ENCODE data around the gene TPH2.

TPH2 gene

GRCh38 chr12:71948390-71948789, 9.7 kb downstream of the TPH2 start:
- TF ChIP-seq, protein P1, sequence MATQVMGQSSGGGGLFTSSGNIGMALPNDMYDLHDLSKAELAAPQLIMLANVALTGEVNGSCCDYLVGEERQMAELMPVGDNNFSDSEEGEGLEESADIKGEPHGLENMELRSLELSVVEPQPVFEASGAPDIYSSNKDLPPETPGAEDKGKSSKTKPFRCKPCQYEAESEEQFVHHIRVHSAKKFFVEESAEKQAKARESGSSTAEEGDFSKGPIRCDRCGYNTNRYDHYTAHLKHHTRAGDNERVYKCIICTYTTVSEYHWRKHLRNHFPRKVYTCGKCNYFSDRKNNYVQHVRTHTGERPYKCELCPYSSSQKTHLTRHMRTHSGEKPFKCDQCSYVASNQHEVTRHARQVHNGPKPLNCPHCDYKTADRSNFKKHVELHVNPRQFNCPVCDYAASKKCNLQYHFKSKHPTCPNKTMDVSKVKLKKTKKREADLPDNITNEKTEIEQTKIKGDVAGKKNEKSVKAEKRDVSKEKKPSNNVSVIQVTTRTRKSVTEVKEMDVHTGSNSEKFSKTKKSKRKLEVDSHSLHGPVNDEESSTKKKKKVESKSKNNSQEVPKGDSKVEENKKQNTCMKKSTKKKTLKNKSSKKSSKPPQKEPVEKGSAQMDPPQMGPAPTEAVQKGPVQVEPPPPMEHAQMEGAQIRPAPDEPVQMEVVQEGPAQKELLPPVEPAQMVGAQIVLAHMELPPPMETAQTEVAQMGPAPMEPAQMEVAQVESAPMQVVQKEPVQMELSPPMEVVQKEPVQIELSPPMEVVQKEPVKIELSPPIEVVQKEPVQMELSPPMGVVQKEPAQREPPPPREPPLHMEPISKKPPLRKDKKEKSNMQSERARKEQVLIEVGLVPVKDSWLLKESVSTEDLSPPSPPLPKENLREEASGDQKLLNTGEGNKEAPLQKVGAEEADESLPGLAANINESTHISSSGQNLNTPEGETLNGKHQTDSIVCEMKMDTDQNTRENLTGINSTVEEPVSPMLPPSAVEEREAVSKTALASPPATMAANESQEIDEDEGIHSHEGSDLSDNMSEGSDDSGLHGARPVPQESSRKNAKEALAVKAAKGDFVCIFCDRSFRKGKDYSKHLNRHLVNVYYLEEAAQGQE (IDR thresholded peaks at IDR 0.05; ENCODE audit: insufficient read depth in 1 of 2, low read depth in 2 of 2, low read length in 2 of 2) = no peak
- TF ChIP-seq POLR2AphosphoS5 (IDR thresholded peaks at IDR 0.05; ENCODE audit: low read depth, low read length) (no peak), FOXP2 (optimal IDR thresholded peaks at IDR 0.05; ENCODE audit: borderline replicate concordance, extremely low read depth, extremely low read length, insufficient read depth) (no peak), SIN3A (IDR thresholded peaks at IDR 0.05; ENCODE audit: borderline replicate concordance, insufficient read depth, low read length) (no peak), TAF1 (IDR thresholded peaks at IDR 0.05; ENCODE audit: borderline replicate concordance, insufficient read depth, low read length) (no peak)

DNA sequence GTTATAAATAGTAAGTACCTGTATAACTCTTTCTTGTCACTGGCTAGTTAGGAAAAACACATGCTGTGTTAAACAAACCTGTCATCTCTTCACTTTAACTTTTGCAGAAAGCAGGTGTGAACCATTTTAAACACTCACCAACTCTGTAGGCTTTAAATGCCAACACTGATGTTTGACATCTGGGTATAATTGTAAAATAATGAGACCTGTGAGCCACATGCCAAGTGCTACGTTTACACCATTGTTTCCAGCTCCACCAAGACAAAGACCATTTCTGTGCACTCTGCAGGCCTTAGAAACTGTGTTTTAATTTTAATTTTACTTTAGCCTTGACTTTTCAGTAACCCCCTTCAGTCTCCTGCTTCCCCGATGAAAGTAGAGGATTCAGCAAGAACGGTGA, 11.0 kb downstream of the TPH2 start:
- TF ChIP-seq SIN3A (IDR thresholded peaks at IDR 0.05; ENCODE audit: borderline replicate concordance, insufficient read depth, low read length) (no peak), FOXP2 (optimal IDR thresholded peaks at IDR 0.05; ENCODE audit: borderline replicate concordance, extremely low read depth, extremely low read length, insufficient read depth) (no peak), TAF1 (IDR thresholded peaks at IDR 0.05; ENCODE audit: borderline replicate concordance, insufficient read depth, low read length) (no peak), POLR2AphosphoS5 (IDR thresholded peaks at IDR 0.05; ENCODE audit: low read depth, low read length) (no peak)
- TF ChIP-seq, protein P1 (IDR thresholded peaks at IDR 0.05; ENCODE audit: insufficient read depth in 1 of 2, low read depth in 2 of 2, low read length in 2 of 2) = no peak

DNA sequence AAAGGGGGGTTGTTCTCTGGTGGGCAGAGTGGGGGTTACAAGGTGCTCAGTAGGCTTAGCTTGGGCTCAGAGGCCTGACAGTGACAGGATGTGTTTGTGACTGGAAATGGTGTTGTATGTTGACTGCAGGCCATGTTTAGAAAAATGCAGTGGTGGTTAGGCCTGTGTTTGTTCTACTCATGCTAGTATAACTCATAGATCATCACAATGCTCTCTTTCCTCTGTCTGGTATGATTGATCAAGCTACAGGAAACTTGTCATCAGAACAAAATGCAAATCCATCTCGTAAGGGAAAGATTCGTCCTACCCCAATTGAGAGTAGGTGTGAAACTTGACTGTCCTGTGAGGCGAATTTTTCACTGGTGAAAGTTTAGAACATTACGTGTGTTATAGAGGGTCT, 11.8 kb downstream of the TPH2 start:
- no peak for TF ChIP-seq POLR2AphosphoS5 (IDR thresholded peaks at IDR 0.05; ENCODE audit: low read depth, low read length)
- no peak for TF ChIP-seq SIN3A (IDR thresholded peaks at IDR 0.05; ENCODE audit: borderline replicate concordance, insufficient read depth, low read length)
- no peak for TF ChIP-seq FOXP2 (optimal IDR thresholded peaks at IDR 0.05; ENCODE audit: borderline replicate concordance, extremely low read depth, extremely low read length, insufficient read depth)
- TF ChIP-seq, protein P1 (IDR thresholded peaks at IDR 0.05; ENCODE audit: insufficient read depth in 1 of 2, low read depth in 2 of 2, low read length in 2 of 2) = no peak
- TF ChIP-seq TAF1 (IDR thresholded peaks at IDR 0.05; ENCODE audit: borderline replicate concordance, insufficient read depth, low read length) = no peak

- TF ChIP-seq TAF1 (IDR thresholded peaks at IDR 0.05; ENCODE audit: borderline replicate concordance, insufficient read depth, low read length) (no peak), SIN3A (IDR thresholded peaks at IDR 0.05; ENCODE audit: borderline replicate concordance, insufficient read depth, low read length) (no peak), FOXP2 (optimal IDR thresholded peaks at IDR 0.05; ENCODE audit: borderline replicate concordance, extremely low read depth, extremely low read length, insufficient read depth) (no peak), POLR2AphosphoS5 (IDR thresholded peaks at IDR 0.05; ENCODE audit: low read depth, low read length) (no peak)
- TF ChIP-seq, protein P1 (IDR thresholded peaks at IDR 0.05; ENCODE audit: insufficient read depth in 1 of 2, low read depth in 2 of 2, low read length in 2 of 2) = no peak
Observed at GRCh38 chr12:71950819-71951218, 12.2 kb downstream of the TPH2 start.

All from PFSK-1 (cell line).